T-cell (primary cell): ENCODE results near the gene KIF26A. TPM values are rescaled to one million over a fixed set of nuclear protein-coding genes. Genes with fewer than 3 reads are reported as not detected.
A peak's percentile ranks its signal among the peaks of the same experiment; 100 is the strongest.
"Not testable (repeated sequence)": the region's sequence is repeated elsewhere in the genome, so short reads cannot be mapped to it uniquely, and the experiment has no call there.

Experiments used
- ATAC-seq, 4 experiments: fragments of 200-7000 bp in 3 of 4; fragments of 150-1000 bp in 1 of 4; cut with Tn5 transposase; replicated peaks in 1 of 4; 1 replicate in 3 of 4; 2 replicates in 1 of 4; pipeline ENCODE4 v1.10.0; 2021; ENCODE audit warnings: moderate library complexity in 3 of 4, mild to moderate bottlenecking in 2 of 4, moderate number of reproducible peaks in 1 of 4
- CTCF ChIA-PET, 2 donors: fragments of 300-600 bp; sonication (Branson Sonifier 250); formaldehyde crosslinking; loops; one replicate each; lab custom pipeline; 2022; ENCODE audit warnings: antibody characterized with exemption in 2 of 2; lab: Charles Lee
- POLR2A ChIA-PET, 2 donors: fragments of 300-600 bp; sonication (Branson Sonifier 250); formaldehyde crosslinking; loops; one replicate each; lab custom pipeline; 2022; ENCODE audit warnings: antibody characterized with exemption in 2 of 2; lab: Charles Lee
- DNase-seq, 35 experiments: peaks; one replicate each; pipeline versions ENCODE4 v3.0.0 to v3.0.0-alpha.2; 2013 to 2023
- H3K27ac ChIP-seq: one replicate; pipeline ENCODE4 v1.5.1; 2013; ENCODE audit warnings: low read length
- H3K27me3 ChIP-seq, 2 experiments: replicated peaks in 1 of 2; 1 replicate in 1 of 2; 2 replicates in 1 of 2; pipeline versions ENCODE4 v1.6.1 to v1.7.0; 2013; ENCODE audit warnings: low read length in 1 of 2, mixed read lengths in 1 of 2; ENCODE audit not compliant: control insufficient read depth in 2 of 2, insufficient read depth in 2 of 2; ENCODE audit errors: extremely low read depth in 1 of 2
- H3K36me3 ChIP-seq, 2 donors: 1 replicate in 1 of 2; 2 replicates in 1 of 2; pipeline versions ENCODE4 v1.6.1 to v1.7.0; 2013; ENCODE audit warnings: low read length in 1 of 2; ENCODE audit not compliant: control insufficient read depth in 2 of 2, insufficient read depth in 1 of 2; ENCODE audit errors: extremely low read depth in 1 of 2
- H3K4me1 ChIP-seq, 2 experiments: 1 replicate in 1 of 2; 2 replicates in 1 of 2; pipeline versions ENCODE4 v1.6.1 to v1.7.0; 2013; ENCODE audit warnings: low read length in 2 of 2, mixed read lengths in 1 of 2; ENCODE audit not compliant: insufficient read depth in 2 of 2, control insufficient read depth in 1 of 2; ENCODE audit errors: extremely low read depth in 1 of 2
- H3K4me3 ChIP-seq, 2 donors: 1 replicate in 1 of 2; 2 replicates in 1 of 2; pipeline versions ENCODE4 v1.5.1 to v1.7.0; 2013; ENCODE audit warnings: mild to moderate bottlenecking in 2 of 2, low read length in 1 of 2, moderate library complexity in 1 of 2; ENCODE audit not compliant: control insufficient read depth in 1 of 2; ENCODE audit errors: extremely low read depth in 1 of 2
- H3K9me3 ChIP-seq: 2 replicates; pipeline ENCODE4 v1.7.0; 2013
- H3K27ac Mint-ChIP-seq, 2 donors: one replicate each; pipeline ENCODE4 v1.8.0; 2020 to 2021; ENCODE audit warnings: mild to moderate bottlenecking in 2 of 2, mixed read lengths in 2 of 2
- H3K27me3 Mint-ChIP-seq, 2 donors: one replicate each; pipeline ENCODE4 v1.8.0; 2021 to 2022; ENCODE audit warnings: mixed read lengths in 2 of 2
- H3K36me3 Mint-ChIP-seq: one replicate; pipeline ENCODE4 v1.8.0; 2021; ENCODE audit warnings: mixed read lengths
- H3K4me1 Mint-ChIP-seq, 3 donors: one replicate each; pipeline ENCODE4 v1.8.0; 2020 to 2022; ENCODE audit warnings: mixed read lengths in 3 of 3, mild to moderate bottlenecking in 1 of 3
- H3K4me3 Mint-ChIP-seq, 3 donors: one replicate each; pipeline ENCODE4 v1.8.0; 2020 to 2022; ENCODE audit warnings: mild to moderate bottlenecking in 3 of 3, mixed read lengths in 3 of 3, moderate library complexity in 3 of 3
- H3K9me3 Mint-ChIP-seq, 3 donors: one replicate each; pipeline ENCODE4 v1.8.0; 2020 to 2022; ENCODE audit warnings: mixed read lengths in 3 of 3
- WGBS: methylation state at CpG from one replicate; pipeline ENCODE4 v1.1.5; 2013; ENCODE audit warnings: missing lambda C conversion rate; ENCODE audit not compliant: insufficient coverage; 5-methylcytosine and 5-hydroxymethylcytosine counted together
- total RNA-seq, 35 experiments: library from RNA in 6 of 35; stranded (reverse) in 6 of 35; fragments of 120-200 nt in 1 of 35; gene quantifications; one replicate each; pipeline versions ENCODE4 v1.2.1 to v1.2.4 and lab custom pipeline; 2013 to 2026

KIF26A gene
- total RNA-seq, 5 donors from 2014 or later (not counting 1 experiment from before 2014, with no cell fraction given) = 0.07 to 1.6 (median 0.44) TPM

DNA sequence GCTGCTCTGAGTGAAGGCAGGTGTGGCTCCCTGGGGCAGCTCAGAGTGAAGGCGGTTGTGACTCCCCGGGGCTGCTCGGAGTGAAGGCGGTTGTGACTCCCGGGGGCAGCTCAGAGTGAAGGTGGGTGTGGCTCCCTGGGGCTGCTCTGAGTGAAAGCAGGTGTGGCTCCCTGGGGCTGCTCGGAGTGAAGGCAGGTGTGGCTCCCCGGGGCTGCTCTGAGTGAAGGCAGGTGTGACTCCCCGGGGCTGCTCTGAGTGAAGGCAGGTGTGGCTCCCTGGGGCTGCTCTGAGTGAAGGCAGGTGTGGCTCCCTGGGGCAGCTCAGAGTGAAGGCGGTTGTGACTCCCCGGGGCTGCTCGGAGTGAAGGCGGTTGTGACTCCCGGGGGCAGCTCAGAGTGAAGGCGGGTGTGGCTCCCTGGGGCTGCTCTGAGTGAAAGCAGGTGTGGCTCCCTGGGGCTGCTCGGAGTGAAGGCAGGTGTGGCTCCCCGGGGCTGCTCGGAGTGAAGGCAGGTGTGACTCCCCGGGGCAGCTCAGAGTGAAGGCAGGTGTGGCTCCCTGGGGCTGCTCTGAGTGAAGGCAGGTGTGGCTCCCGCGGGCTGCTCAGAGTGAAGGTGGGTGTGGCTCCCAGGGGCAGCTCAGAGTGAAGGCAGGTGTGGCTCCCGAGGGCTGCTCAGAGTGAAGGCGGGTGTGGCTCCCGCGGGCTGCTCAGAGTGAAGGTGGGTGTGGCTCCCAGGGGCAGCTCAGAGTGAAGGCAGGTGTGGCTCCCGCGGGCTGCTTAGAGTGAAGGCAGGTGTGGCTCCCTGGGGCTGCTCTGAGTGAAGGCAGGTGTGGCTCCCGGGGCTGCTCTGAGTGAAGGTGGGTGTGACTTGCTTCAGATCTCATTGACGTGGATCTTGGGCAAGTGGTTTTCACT, 87.1 kb downstream of the KIF26A start:
- peaks cover 8 to 27% of the 10 kb centered on the region in 2 donors for H3K27me3 Mint-ChIP-seq
- H3K36me3 Mint-ChIP-seq, ATAC-seq, H3K27ac ChIP-seq, H3K9me3 Mint-ChIP-seq, H3K27ac Mint-ChIP-seq, H3K36me3 ChIP-seq, CTCF ChIA-PET, H3K4me3 ChIP-seq, H3K9me3 ChIP-seq: not testable (repeated sequence)
- peaks cover 0 to 52% of the 10 kb centered on the region in 2 experiments for H3K27me3 ChIP-seq
- peaks cover 0 to 24% of the 10 kb centered on the region in 2 experiments for H3K4me1 ChIP-seq
- DNase-seq = peak in 4 of 35 experiments; percentile 4 to 10 (median 8)
- peak overlapping the region in 1 of 3 donors; percentile 27 for H3K4me3 Mint-ChIP-seq
- POLR2A ChIA-PET = interaction anchor here in 1 of 2 donors (0.7 kb wide), 1 partner anchor 258 kb away, joined by 7 read pairs; no protein-coding TSS in a partner anchor
- H3K4me1 Mint-ChIP-seq = peaks cover 21 to 31% (median 23%) of the 10 kb centered on the region in 3 donors
- WGBS = 39% methylated on average over 14 of the region's 28 CpGs

GRCh38 chr14:104226421-104227383, 88.3 kb downstream of the KIF26A start:
- H3K4me3 Mint-ChIP-seq = no peak overlapping the region
- Histone ChIP-seq H3K4me1 (peaks cover 0 to 24% of the 10 kb centered on the region in 2 experiments), H3K27ac (no peak overlapping the region), H3K27me3 (peaks cover 0 to 41% of the 10 kb centered on the region in 2 experiments), H3K4me3 (no peak overlapping the region), H3K36me3 (no peaks in the 10 kb centered on the region), H3K9me3 (no peaks in the 10 kb centered on the region)
- ATAC-seq (no peak), DNase-seq (no peak)
- H3K9me3 Mint-ChIP-seq = no peaks in the 10 kb centered on the region
- peaks cover 8 to 20% of the 10 kb centered on the region in 2 donors for H3K27me3 Mint-ChIP-seq
- H3K36me3 Mint-ChIP-seq = no peaks in the 10 kb centered on the region
- ChIA-PET POLR2A (no interaction called here), CTCF (no interaction called here)
- WGBS = 79% methylated on average over 12 of the region's 17 CpGs
- peaks cover 21 to 31% (median 23%) of the 10 kb centered on the region in 3 donors for H3K4me1 Mint-ChIP-seq
- H3K27ac Mint-ChIP-seq = no peak overlapping the region

DNA sequence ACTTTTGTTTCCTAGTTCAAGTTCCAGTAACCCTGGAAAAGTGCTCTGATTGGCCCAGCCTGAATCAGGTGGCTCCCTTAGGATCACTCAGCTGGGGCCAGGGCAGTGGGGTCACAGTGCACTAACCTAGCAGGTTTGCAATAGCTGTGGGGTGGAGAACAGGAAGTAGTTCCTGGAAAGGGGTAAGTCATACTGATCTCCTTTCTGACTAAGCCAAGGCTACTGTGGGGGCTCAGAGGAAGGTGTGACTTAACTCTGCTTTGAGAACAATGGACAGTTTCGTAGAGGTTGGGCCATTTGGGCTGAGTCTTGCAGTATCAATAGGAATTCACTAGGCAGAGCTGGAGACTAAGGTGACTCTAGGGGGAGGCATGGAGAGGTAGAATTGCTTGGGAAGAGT, 89.4 kb downstream of the KIF26A start:
- Histone ChIP-seq H3K36me3 (no peaks in the 10 kb centered on the region), H3K4me1 (peaks cover 0 to 24% of the 10 kb centered on the region in 2 experiments), H3K9me3 (no peaks in the 10 kb centered on the region), H3K4me3 (no peak overlapping the region), H3K27me3 (peaks cover 0 to 30% of the 10 kb centered on the region in 2 experiments), H3K27ac (no peak overlapping the region)
- Mint-ChIP-seq H3K4me3 (no peak overlapping the region), H3K36me3 (no peaks in the 10 kb centered on the region), H3K27ac (no peak overlapping the region), H3K4me1 (peaks cover 21 to 31% (median 23%) of the 10 kb centered on the region in 3 donors), H3K27me3 (peaks cover 4 to 14% of the 10 kb centered on the region in 2 donors), H3K9me3 (no peaks in the 10 kb centered on the region)
- DNase-seq (no peak), ATAC-seq (peak in 2 of 4 experiments; percentile 55 to 64)
- POLR2A ChIA-PET = no interaction called here
- 30% methylated on average over 1 of the region's 1 CpG for WGBS
- CTCF ChIA-PET = no interaction called here

GRCh38 chr14:104228221-104228620, 89.8 kb downstream of the KIF26A start:
- Histone ChIP-seq H3K27ac (no peak overlapping the region), H3K4me1 (peaks cover 0 to 24% of the 10 kb centered on the region in 2 experiments), H3K4me3 (no peak overlapping the region), H3K9me3 (no peaks in the 10 kb centered on the region), H3K27me3 (peaks cover 0 to 26% of the 10 kb centered on the region in 2 experiments), H3K36me3 (no peaks in the 10 kb centered on the region)
- H3K27me3 Mint-ChIP-seq = peaks cover 4 to 12% of the 10 kb centered on the region in 2 donors
- WGBS = 56% methylated on average over 2 of the region's 7 CpGs
- ATAC-seq (no peak), DNase-seq (no peak)
- H3K36me3 Mint-ChIP-seq = no peaks in the 10 kb centered on the region
- ChIA-PET POLR2A (no interaction called here), CTCF (no interaction called here)
- H3K4me1 Mint-ChIP-seq = peaks cover 21 to 31% (median 23%) of the 10 kb centered on the region in 3 donors
- no peak overlapping the region for H3K27ac Mint-ChIP-seq
- peaks cover 0 to under 1% (median 0%) of the 10 kb centered on the region in 3 donors for H3K9me3 Mint-ChIP-seq
- H3K4me3 Mint-ChIP-seq = no peak overlapping the region

DNA sequence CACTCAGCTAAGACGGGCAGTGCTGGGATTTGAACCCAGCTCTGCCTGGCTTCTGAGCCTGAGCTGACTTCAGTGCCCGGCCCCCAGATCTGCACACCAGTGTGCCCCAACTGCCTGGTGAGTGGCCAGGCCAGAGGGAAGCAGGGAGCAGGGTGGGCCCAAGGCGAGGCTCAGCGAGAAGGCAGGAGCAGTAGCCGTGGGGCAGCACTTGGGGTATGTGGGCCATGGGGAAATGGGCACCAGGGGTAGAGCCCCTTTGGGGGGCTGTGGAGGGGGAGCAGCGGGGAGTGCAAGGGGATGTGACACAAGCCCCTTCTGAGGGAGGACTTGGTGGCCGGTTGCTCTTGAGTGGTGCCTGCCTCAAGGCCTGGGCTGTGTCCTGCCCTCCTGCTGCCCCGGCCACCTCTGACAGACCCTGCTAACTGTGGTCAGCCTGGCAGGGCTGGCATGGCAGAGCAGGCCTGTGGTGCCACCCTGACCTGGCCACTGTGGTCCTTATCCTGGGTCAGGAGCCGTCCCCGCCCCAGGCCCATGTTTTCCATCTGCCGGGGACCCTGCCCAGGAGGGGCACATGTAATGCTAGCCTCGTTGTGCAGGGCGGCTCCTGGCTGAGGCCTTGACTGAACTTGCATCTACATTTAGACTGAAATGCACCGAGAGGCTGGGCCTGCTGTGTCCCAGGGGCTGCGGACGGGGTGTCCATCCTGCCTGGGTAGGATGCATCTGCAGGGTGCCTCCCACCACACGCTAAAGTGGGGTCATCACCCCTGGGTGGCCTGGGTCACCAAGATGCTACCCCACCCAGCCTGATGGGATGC, 90.5 kb downstream of the KIF26A start:
- Mint-ChIP-seq H3K36me3 (no peaks in the 10 kb centered on the region), H3K9me3 (peaks cover 0 to 6% (median 3%) of the 10 kb centered on the region in 3 donors), H3K4me3 (no peak overlapping the region), H3K27ac (no peak overlapping the region), H3K27me3 (peaks cover 2 to 11% of the 10 kb centered on the region in 2 donors), H3K4me1 (peaks cover 18 to 30% (median 21%) of the 10 kb centered on the region in 3 donors)
- no peaks in the 10 kb centered on the region for H3K9me3 ChIP-seq
- no peaks in the 10 kb centered on the region for H3K36me3 ChIP-seq
- no peak for ATAC-seq
- H3K27me3 ChIP-seq = peaks cover 0 to 19% of the 10 kb centered on the region in 2 experiments
- POLR2A ChIA-PET = no interaction called here
- H3K27ac ChIP-seq = no peak overlapping the region
- DNase-seq = no peak
- CTCF ChIA-PET = no interaction called here
- 93% methylated on average over 13 of the region's 17 CpGs for WGBS
- peaks cover 0 to 24% of the 10 kb centered on the region in 2 experiments for H3K4me1 ChIP-seq
- H3K4me3 ChIP-seq = no peak overlapping the region
